Nephron progenitor cell (in vitro differentiated cells): ENCODE data around the gene C14orf119.

Source experiments
- DNase-seq: peaks from one replicate; pipeline ENCODE4 v3.0.0; 2021
- H3K27ac Mint-ChIP-seq: 2 replicates; pipeline ENCODE4 v1.8.0; 2021; ENCODE audit warnings: mild to moderate bottlenecking, moderate library complexity, mixed read lengths
- H3K27me3 Mint-ChIP-seq: 2 replicates; pipeline ENCODE4 v1.8.0; 2021; ENCODE audit warnings: mild to moderate bottlenecking, low read depth, mixed read lengths; ENCODE audit not compliant: poor library complexity
- H3K36me3 Mint-ChIP-seq: 2 replicates; pipeline ENCODE4 v1.8.0; 2021; ENCODE audit warnings: low read depth, mixed read lengths
- H3K4me1 Mint-ChIP-seq: 2 replicates; pipeline ENCODE4 v1.8.0; 2021; ENCODE audit warnings: mixed read lengths
- H3K4me3 Mint-ChIP-seq: 2 replicates; pipeline ENCODE4 v1.8.0; 2021; ENCODE audit warnings: mild to moderate bottlenecking, moderate library complexity, mixed read lengths
- H3K9me3 Mint-ChIP-seq: 2 replicates; pipeline ENCODE4 v1.8.0; 2021; ENCODE audit warnings: mild to moderate bottlenecking, moderate library complexity, mixed read lengths
- CTCF ChIP-seq: fragments of 200-600 bp; sonication (generic); IDR thresholded peaks from 2 replicates; pipeline ENCODE4 v1.5.0; 2021; ENCODE audit warnings: antibody characterized with exemption

C14orf119 gene

GRCh38 chr14:23114669-23115038, 19.3 kb downstream of the C14orf119 start:
- Mint-ChIP-seq H3K36me3 (no peaks in the 10 kb centered on the region), H3K4me3 (no peak overlapping the region), H3K9me3 (no peaks in the 10 kb centered on the region), H3K27ac (no peak overlapping the region), H3K27me3 (no peaks in the 10 kb centered on the region), H3K4me1 (peaks cover 54% of the 10 kb centered on the region)
- DNase-seq = no peak
- TF ChIP-seq CTCF = no peak

GRCh38 chr14:23115039-23115731, 19.9 kb downstream of the C14orf119 start:
- no peak for DNase-seq
- H3K4me3 Mint-ChIP-seq = no peak overlapping the region
- no peaks in the 10 kb centered on the region for H3K9me3 Mint-ChIP-seq
- no peak for TF ChIP-seq CTCF
- H3K36me3 Mint-ChIP-seq = no peaks in the 10 kb centered on the region
- peaks cover 59% of the 10 kb centered on the region for H3K4me1 Mint-ChIP-seq
- H3K27me3 Mint-ChIP-seq = no peaks in the 10 kb centered on the region
- H3K27ac Mint-ChIP-seq = peak overlapping the region; percentile 12

- H3K9me3 Mint-ChIP-seq = no peaks in the 10 kb centered on the region
These were observed 20.6 kb downstream of the C14orf119 start for GRCh38 chr14:23115918-23116317.

GRCh38 chr14:23117371-23118020, 22.2 kb downstream of the C14orf119 start:
- H3K4me3 Mint-ChIP-seq = no peak overlapping the region
- no peaks in the 10 kb centered on the region for H3K9me3 Mint-ChIP-seq
- TF ChIP-seq CTCF = no peak
- H3K27ac Mint-ChIP-seq = no peak overlapping the region
- no peak for DNase-seq
- H3K4me1 Mint-ChIP-seq = peaks cover 82% of the 10 kb centered on the region
- H3K36me3 Mint-ChIP-seq = no peaks in the 10 kb centered on the region
- H3K27me3 Mint-ChIP-seq = no peaks in the 10 kb centered on the region

More at GRCh38 chr14:23115918-23116317, 20.6 kb downstream of the C14orf119 start:
- DNase-seq = no peak
- Mint-ChIP-seq H3K36me3 (no peaks in the 10 kb centered on the region), H3K4me1 (peaks cover 66% of the 10 kb centered on the region), H3K27ac (no peak overlapping the region), H3K27me3 (no peaks in the 10 kb centered on the region), H3K4me3 (no peak overlapping the region)
- TF ChIP-seq CTCF = no peak

- peaks cover 5% of the 10 kb centered on the region for H3K27me3 Mint-ChIP-seq
- no peaks in the 10 kb centered on the region for H3K9me3 Mint-ChIP-seq
- H3K4me1 Mint-ChIP-seq = peaks cover 86% of the 10 kb centered on the region
- peak within 1 kb of the TSS; percentile 74 for H3K27ac Mint-ChIP-seq
- DNase-seq = no peak
- TF ChIP-seq CTCF = no peak
- H3K4me3 Mint-ChIP-seq = peak within 1 kb of the TSS; percentile 35
- H3K36me3 Mint-ChIP-seq = no peaks in the 10 kb centered on the region
These were observed 23.4 kb downstream of the C14orf119 start, which contains the start of gene CEBPE for GRCh38 chr14:23118506-23119362. CEBPE (minus strand) TSS chr14:23119255; CDS start chr14:23119091, 164 bp downstream.
